C4-2B (cell line): ENCODE measurements around the gene ATP6V1E1.

ENCODE experiments used
- CTCF ChIP-seq: fragments of 450-650 bp; conservative IDR thresholded peaks from 2 replicates; pipeline ENCODE4 v1.5.1; 2017; ENCODE audit warnings: mild to moderate bottlenecking
- ZFX ChIP-seq: fragments of 450-650 bp; IDR thresholded peaks from 2 replicates; pipeline ENCODE4 v1.6.1; 2017

- TF ChIP-seq CTCF (no peak), ZFX (no peak)
Measured at GRCh38 chr22:17665248-17665647, 36.7 kb upstream of the ATP6V1E1 start.
